ENCODE measurements around the gene COL27A1.

DNA sequence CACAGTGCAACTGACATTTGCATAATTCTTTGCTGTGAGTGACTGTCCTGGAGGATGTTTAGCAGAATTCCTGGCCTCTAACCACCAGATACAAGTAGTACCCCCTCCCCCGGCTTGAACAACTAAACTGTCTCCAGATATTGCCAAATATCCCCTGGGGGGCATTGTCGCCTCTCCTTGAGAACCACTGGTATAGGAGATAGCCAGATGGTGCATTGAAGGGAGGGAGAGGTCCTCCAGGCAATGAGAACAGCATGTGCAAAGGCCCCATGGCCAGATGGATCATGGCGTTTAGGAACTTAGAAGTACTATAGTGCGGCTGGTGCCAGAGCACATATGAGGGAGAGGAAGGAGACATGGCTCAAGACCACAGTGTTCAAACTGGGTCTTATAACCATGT, 148.6 kb downstream of the COL27A1 start:
- TF ChIP-seq, protein P1, sequence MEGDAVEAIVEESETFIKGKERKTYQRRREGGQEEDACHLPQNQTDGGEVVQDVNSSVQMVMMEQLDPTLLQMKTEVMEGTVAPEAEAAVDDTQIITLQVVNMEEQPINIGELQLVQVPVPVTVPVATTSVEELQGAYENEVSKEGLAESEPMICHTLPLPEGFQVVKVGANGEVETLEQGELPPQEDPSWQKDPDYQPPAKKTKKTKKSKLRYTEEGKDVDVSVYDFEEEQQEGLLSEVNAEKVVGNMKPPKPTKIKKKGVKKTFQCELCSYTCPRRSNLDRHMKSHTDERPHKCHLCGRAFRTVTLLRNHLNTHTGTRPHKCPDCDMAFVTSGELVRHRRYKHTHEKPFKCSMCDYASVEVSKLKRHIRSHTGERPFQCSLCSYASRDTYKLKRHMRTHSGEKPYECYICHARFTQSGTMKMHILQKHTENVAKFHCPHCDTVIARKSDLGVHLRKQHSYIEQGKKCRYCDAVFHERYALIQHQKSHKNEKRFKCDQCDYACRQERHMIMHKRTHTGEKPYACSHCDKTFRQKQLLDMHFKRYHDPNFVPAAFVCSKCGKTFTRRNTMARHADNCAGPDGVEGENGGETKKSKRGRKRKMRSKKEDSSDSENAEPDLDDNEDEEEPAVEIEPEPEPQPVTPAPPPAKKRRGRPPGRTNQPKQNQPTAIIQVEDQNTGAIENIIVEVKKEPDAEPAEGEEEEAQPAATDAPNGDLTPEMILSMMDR (IDR thresholded peaks at IDR 0.05): no peak
- TF ChIP-seq PHF8 (IDR thresholded peaks at IDR 0.05; ENCODE audit: borderline replicate concordance, low read depth): no peak
- no peak for TF ChIP-seq NR3C1 (IDR thresholded peaks at IDR 0.05)
- TF ChIP-seq POLR2A (IDR thresholded peaks at IDR 0.05; ENCODE audit: low read length): no peak
- no peak for TF ChIP-seq JUNB (IDR thresholded peaks at IDR 0.05)
- no peak for TF ChIP-seq ZFP36 (IDR thresholded peaks at IDR 0.05; ENCODE audit: borderline replicate concordance, partially characterized antibody)
- TF ChIP-seq CEBPB (IDR thresholded peaks at IDR 0.05): no peak
- TF ChIP-seq, protein P2, sequence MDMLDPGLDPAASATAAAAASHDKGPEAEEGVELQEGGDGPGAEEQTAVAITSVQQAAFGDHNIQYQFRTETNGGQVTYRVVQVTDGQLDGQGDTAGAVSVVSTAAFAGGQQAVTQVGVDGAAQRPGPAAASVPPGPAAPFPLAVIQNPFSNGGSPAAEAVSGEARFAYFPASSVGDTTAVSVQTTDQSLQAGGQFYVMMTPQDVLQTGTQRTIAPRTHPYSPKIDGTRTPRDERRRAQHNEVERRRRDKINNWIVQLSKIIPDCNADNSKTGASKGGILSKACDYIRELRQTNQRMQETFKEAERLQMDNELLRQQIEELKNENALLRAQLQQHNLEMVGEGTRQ (IDR thresholded peaks at IDR 0.05): no peak
- TF ChIP-seq, protein P3, sequence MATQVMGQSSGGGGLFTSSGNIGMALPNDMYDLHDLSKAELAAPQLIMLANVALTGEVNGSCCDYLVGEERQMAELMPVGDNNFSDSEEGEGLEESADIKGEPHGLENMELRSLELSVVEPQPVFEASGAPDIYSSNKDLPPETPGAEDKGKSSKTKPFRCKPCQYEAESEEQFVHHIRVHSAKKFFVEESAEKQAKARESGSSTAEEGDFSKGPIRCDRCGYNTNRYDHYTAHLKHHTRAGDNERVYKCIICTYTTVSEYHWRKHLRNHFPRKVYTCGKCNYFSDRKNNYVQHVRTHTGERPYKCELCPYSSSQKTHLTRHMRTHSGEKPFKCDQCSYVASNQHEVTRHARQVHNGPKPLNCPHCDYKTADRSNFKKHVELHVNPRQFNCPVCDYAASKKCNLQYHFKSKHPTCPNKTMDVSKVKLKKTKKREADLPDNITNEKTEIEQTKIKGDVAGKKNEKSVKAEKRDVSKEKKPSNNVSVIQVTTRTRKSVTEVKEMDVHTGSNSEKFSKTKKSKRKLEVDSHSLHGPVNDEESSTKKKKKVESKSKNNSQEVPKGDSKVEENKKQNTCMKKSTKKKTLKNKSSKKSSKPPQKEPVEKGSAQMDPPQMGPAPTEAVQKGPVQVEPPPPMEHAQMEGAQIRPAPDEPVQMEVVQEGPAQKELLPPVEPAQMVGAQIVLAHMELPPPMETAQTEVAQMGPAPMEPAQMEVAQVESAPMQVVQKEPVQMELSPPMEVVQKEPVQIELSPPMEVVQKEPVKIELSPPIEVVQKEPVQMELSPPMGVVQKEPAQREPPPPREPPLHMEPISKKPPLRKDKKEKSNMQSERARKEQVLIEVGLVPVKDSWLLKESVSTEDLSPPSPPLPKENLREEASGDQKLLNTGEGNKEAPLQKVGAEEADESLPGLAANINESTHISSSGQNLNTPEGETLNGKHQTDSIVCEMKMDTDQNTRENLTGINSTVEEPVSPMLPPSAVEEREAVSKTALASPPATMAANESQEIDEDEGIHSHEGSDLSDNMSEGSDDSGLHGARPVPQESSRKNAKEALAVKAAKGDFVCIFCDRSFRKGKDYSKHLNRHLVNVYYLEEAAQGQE (IDR thresholded peaks at IDR 0.05): no peak
- TF ChIP-seq RFX5 (IDR thresholded peaks at IDR 0.05): no peak

Measured in A549 (cell line).